ENCODE measurements around the gene MRPS22. TPM values are rescaled to one million over a fixed set of nuclear protein-coding genes. Genes with fewer than 3 reads are reported as not detected.

Gene MRPS22
- total and polyA plus RNA-seq, 8 donors, result 14.7 to 29.0 (median 18.8) TPM

DNA sequence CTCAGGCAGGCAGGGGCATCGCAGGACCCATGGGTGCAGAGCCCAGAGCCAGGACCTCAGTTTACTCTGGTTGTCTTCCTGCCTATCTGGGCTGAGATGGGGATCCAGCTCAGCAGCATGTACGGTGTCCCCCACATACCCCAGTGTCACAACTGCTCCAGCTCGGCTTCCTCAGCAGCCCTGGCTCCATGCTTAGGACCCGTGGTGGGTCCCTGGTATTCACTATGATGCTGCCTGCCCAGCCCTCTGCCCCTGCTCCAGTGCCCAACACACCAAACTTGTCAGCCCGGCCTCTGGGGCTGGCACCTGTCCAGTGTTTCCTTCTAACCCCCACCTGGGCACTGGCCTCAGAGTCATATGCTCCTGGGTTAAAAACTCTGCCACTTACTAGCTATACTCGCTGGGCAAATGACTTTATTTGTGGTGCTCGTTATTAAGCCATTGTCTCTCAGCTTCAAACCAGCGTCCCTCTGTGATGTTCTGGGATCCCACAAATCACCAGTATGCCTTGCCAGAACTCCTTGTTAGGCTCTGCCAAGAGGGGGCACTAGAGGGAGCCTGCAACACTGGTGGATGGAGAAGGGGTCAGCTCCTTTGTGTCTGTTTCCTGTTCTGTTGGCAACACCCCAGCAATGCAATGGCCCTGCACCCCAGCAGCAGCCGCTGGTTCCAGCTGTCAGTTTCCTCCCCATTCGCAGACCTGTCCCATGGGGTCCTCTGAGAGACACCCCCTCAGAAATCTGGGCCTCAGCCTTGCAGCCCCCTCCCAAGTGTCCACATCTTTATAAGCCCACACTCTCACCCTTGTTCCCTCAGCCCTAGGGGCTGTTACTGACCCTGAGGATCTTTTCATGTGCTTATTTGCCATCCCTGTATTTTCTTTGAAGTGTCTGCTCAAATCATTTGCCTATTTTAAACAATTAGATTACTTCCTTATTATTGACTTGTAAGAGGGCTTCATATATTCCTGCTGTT, 24.1 kb upstream of the MRPS22 start:
- TF ChIP-seq, protein P1, sequence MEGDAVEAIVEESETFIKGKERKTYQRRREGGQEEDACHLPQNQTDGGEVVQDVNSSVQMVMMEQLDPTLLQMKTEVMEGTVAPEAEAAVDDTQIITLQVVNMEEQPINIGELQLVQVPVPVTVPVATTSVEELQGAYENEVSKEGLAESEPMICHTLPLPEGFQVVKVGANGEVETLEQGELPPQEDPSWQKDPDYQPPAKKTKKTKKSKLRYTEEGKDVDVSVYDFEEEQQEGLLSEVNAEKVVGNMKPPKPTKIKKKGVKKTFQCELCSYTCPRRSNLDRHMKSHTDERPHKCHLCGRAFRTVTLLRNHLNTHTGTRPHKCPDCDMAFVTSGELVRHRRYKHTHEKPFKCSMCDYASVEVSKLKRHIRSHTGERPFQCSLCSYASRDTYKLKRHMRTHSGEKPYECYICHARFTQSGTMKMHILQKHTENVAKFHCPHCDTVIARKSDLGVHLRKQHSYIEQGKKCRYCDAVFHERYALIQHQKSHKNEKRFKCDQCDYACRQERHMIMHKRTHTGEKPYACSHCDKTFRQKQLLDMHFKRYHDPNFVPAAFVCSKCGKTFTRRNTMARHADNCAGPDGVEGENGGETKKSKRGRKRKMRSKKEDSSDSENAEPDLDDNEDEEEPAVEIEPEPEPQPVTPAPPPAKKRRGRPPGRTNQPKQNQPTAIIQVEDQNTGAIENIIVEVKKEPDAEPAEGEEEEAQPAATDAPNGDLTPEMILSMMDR (IDR thresholded peaks at IDR 0.05), result no peak
- WGBS, 2 donors, result 77 to 79% methylated on average over 10 of the region's 10 CpGs
- Histone ChIP-seq H3K27ac (no peak overlapping the region), H3K4me3 (no peak overlapping the region), H3K36me3 (no peaks in the 10 kb centered on the region), H3K4me1 (peaks cover 5 to 7% (median 6%) of the 10 kb centered on the region in 3 donors), H3K9me3 (no peaks in the 10 kb centered on the region), H3K27me3 (no peaks in the 10 kb centered on the region)
- no peak for DNase-seq
- peak in 1 of 4 donors; percentile 16 for ATAC-seq
- FAIRE-seq, result no peak
- intact Hi-C loops (cut with DNase I), result loop anchor here in 2 of 3 donors (10.0 kb wide), 2 partner anchors 375 to 385 kb away; partner anchors contain the start of genes FOXL2 (in 1 of the 2) and FOXL2NB (in 1 of the 2)

DNA sequence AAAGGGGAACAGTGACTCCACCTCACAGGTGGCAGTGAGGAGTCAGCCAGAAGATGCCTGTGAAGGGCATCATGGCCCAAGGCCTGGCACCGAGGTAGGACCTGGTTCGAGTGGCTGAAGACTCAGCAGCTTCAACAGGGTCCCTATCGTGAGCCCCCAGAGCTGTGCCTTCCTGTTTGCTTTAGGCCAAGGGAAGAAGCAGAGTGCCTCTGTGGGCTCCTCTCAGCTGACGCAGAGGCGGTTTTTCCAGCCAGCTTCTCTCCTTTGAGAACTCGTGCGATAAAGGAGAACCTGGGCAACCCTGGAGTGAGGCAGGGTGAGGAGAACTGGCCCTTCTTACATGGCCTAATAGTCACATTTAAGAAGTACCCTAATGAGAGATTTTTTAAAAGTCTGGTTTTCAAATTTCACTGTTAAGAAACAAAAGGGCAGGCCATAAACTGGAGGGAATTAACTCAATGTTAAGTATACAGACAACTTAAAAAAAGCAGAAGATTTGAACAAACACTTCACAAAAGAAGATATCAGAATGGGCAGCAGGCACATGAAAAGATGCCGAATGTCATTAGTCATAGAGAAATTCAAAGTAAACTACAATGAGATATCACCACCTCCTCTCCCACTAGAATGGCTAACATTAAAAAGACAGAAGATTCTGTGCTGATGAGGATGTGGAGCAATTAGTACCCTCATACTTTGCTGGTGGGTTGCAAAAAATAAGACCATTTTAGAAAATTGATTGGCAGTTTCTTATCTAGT, 23.1 kb upstream of the MRPS22 start:
- Histone ChIP-seq H3K27me3 (no peaks in the 10 kb centered on the region), H3K4me3 (no peak overlapping the region), H3K27ac (no peak overlapping the region), H3K9me3 (no peaks in the 10 kb centered on the region), H3K36me3 (no peaks in the 10 kb centered on the region), H3K4me1 (peaks cover 5 to 7% (median 6%) of the 10 kb centered on the region in 3 donors)
- ATAC-seq (no peak), FAIRE-seq (no peak), DNase-seq (no peak)
- TF ChIP-seq, protein P1 (IDR thresholded peaks at IDR 0.05), result no peak
- WGBS, 2 donors, result 78 to 82% methylated on average over 8 of the region's 8 CpGs
- intact Hi-C loops (cut with DNase I), result loop anchor here in 2 of 3 donors (10.0 kb wide), 2 partner anchors 376 to 386 kb away; partner anchors contain the start of genes FOXL2 (in 1 of the 2) and FOXL2NB (in 1 of the 2)

DNA sequence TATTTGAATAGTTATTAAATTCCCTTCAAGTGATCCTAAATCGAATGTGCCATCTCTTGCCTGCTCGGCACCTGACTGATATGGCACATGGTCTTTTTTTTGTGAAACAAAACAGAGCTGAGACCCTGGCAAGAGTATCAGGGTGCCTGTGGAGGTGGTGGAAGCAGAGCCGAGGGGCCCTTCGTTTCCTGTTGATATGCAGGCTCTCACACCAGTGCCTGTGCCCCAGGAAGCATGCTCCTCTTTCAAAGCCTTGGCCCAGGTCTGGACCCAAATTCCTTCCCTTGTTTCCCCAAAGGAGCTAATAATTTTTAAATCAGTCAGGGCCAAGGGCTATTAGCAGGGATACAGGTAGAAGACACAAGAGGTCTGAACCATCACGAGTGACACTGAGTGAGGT, 21.5 kb upstream of the MRPS22 start:
- no peaks in the 10 kb centered on the region for H3K36me3 ChIP-seq
- TF ChIP-seq, protein P1 (IDR thresholded peaks at IDR 0.05), result no peak
- FAIRE-seq (no peak), ATAC-seq (no peak), DNase-seq (no peak)
- H3K27ac ChIP-seq, result no peak overlapping the region
- intact Hi-C loops (cut with DNase I), result loop anchor here in 2 of 3 donors (10.0 kb wide), 2 partner anchors 378 to 388 kb away; partner anchors contain the start of genes FOXL2 (in 1 of the 2) and FOXL2NB (in 1 of the 2)
- peaks cover 3 to 5% (median 4%) of the 10 kb centered on the region in 3 donors for H3K4me1 ChIP-seq
- 79 to 83% methylated on average over 5 of the region's 5 CpGs for WGBS, 2 donors
- no peaks in the 10 kb centered on the region for H3K9me3 ChIP-seq
- H3K27me3 ChIP-seq, result no peaks in the 10 kb centered on the region
- H3K4me3 ChIP-seq, result no peak overlapping the region

DNA sequence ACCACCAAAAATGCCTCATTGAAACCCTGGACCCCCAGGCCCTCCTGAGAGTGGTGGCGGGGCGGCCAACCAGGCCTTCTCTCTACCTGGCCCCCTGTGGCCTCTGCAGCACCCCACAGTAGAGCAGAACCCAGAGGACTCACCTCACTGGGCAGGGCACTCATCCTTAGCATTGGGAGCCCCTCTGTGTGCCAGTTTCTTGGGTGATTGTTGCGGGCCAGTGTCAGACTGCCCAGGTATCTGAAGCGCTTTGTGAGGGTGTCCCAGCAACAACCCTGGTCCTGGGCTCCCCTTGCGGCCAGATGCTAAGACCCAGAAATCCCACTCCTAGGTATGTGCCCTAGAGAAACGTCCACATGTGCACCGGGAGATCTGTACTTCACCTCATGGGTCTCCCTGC, 20.7 kb upstream of the MRPS22 start:
- no peak for FAIRE-seq
- no peak for ATAC-seq
- no peak for DNase-seq
- TF ChIP-seq, protein P1 (IDR thresholded peaks at IDR 0.05), result no peak
- no peaks in the 10 kb centered on the region for H3K27me3 ChIP-seq
- WGBS, 2 donors, result 79 to 93% methylated on average over 7 of the region's 7 CpGs
- no peaks in the 10 kb centered on the region for H3K36me3 ChIP-seq
- H3K9me3 ChIP-seq, result no peaks in the 10 kb centered on the region
- no peak overlapping the region for H3K27ac ChIP-seq
- intact Hi-C loops (cut with DNase I), result loop anchor here in 2 of 3 donors (10.0 kb wide), 2 partner anchors 378 to 388 kb away; partner anchors contain the start of genes FOXL2 (in 1 of the 2) and FOXL2NB (in 1 of the 2)
- H3K4me3 ChIP-seq, result no peak overlapping the region
- H3K4me1 ChIP-seq, result peaks cover 0 to 5% (median 2%) of the 10 kb centered on the region in 3 donors
